HepG2 (cell line): ENCODE results near the gene NEU4. TPM values are rescaled to one million over a fixed set of nuclear protein-coding genes. Genes with fewer than 3 reads are reported as not detected.

Experiments used
- ARHGAP35 ChIP-seq: sonication (generic); formaldehyde crosslinking; IDR thresholded peaks from 2 replicates; pipeline ENCODE4 v1.9.0; 2022; ENCODE audit warnings: mild to moderate bottlenecking, inconsistent platforms, moderate library complexity, missing genetic modification reagents, borderline replicate concordance
- ARID2 ChIP-seq: sonication (generic); formaldehyde crosslinking; IDR thresholded peaks from 2 replicates; pipeline ENCODE4 v1.8.1; 2022; ENCODE audit warnings: mild to moderate bottlenecking, missing genetic modification reagents, borderline replicate concordance
- CHCHD3 ChIP-seq: sonication (generic); formaldehyde crosslinking; IDR thresholded peaks from 2 replicates; pipeline ENCODE4 v1.8.0; 2022; ENCODE audit warnings: mild to moderate bottlenecking, missing genetic modification reagents, moderate library complexity
- ELF3 ChIP-seq: IDR thresholded peaks from 2 replicates; pipeline ENCODE4 v1.6.1; 2016; ENCODE audit warnings: missing genetic modification reagents, missing compliant biosample characterization
- ERF ChIP-seq: IDR thresholded peaks from 2 replicates; pipeline ENCODE4 v1.6.1; 2018; ENCODE audit warnings: missing biosample characterization, missing genetic modification reagents
- HCFC1 ChIP-seq: fragments of 150-350 bp; IDR thresholded peaks from 2 replicates; pipeline ENCODE4 v1.6.1; 2014; ENCODE audit warnings: low read depth, low read length
- HNRNPK ChIP-seq: fragments of 200-400 bp; formaldehyde crosslinking; IDR thresholded peaks from 2 replicates; pipeline ENCODE4 v1.6.1; 2018; ENCODE audit warnings: low read length, low read depth, moderate library complexity, mild to moderate bottlenecking; ENCODE audit not compliant: poor library complexity, severe bottlenecking
- HOXD1 ChIP-seq: sonication (generic); formaldehyde crosslinking; IDR thresholded peaks from 2 replicates; pipeline ENCODE4 v1.5.0; 2020; ENCODE audit warnings: missing genetic modification reagents
- IKZF1 ChIP-seq: fragments of 450-650 bp; IDR thresholded peaks from 2 replicates; pipeline ENCODE4 v1.7.1; 2016
- NFE2 ChIP-seq: sonication (generic); formaldehyde crosslinking; IDR thresholded peaks from 2 replicates; pipeline ENCODE4 v1.4.0; 2020; ENCODE audit warnings: missing genetic modification reagents
- RBFOX2 ChIP-seq: fragments of 200-400 bp; formaldehyde crosslinking; IDR thresholded peaks from 2 replicates; pipeline ENCODE4 v1.6.1; 2017; ENCODE audit warnings: low read depth, mild to moderate bottlenecking, low read length
- RXRA ChIP-seq: sonication (generic); formaldehyde crosslinking; IDR thresholded peaks from 2 replicates; pipeline ENCODE4 v1.5.1; 2020; ENCODE audit warnings: missing genetic modification reagents
- SMC3 ChIP-seq: IDR thresholded peaks from 2 replicates; pipeline ENCODE4 v1.6.1; 2011; ENCODE audit warnings: low read length, improper control_type of control experiment
- ZBTB8A ChIP-seq: sonication (generic); formaldehyde crosslinking; IDR thresholded peaks from 2 replicates; pipeline ENCODE4 v1.4.0; 2020; ENCODE audit warnings: mild to moderate bottlenecking, low read depth, missing genetic modification reagents, borderline replicate concordance
- ZC3H4 ChIP-seq: sonication (generic); formaldehyde crosslinking; IDR thresholded peaks from 2 replicates; pipeline ENCODE4 v1.4.0; 2020; ENCODE audit warnings: missing genetic modification reagents, borderline replicate concordance
- ZFP41 ChIP-seq: sonication (generic); formaldehyde crosslinking; IDR thresholded peaks from 2 replicates; pipeline ENCODE4 v1.4.0; 2020; ENCODE audit warnings: mild to moderate bottlenecking, missing genetic modification reagents, borderline replicate concordance
- ZNF256 ChIP-seq: sonication (generic); formaldehyde crosslinking; conservative IDR thresholded peaks from 2 replicates; pipeline ENCODE4 v1.4.0; 2020; ENCODE audit warnings: missing genetic modification reagents
- ZNF33A ChIP-seq: sonication (generic); formaldehyde crosslinking; IDR thresholded peaks from 2 replicates; pipeline ENCODE4 v1.5.1; 2020; ENCODE audit warnings: missing genetic modification reagents, mild to moderate bottlenecking, moderate library complexity, borderline replicate concordance
- ZNF44 ChIP-seq: sonication (generic); formaldehyde crosslinking; IDR thresholded peaks from 2 replicates; pipeline ENCODE4 v1.5.1; 2020; ENCODE audit warnings: mild to moderate bottlenecking, missing genetic modification reagents
- ZNF598 ChIP-seq: sonication (generic); formaldehyde crosslinking; IDR thresholded peaks from 2 replicates; pipeline ENCODE4 v1.5.1; 2020; ENCODE audit warnings: mild to moderate bottlenecking, missing genetic modification reagents, borderline replicate concordance
- ZNF672 ChIP-seq: sonication (generic); formaldehyde crosslinking; IDR thresholded peaks from 2 replicates; pipeline ENCODE4 v1.8.1; 2022; ENCODE audit warnings: missing genetic modification reagents
- ZNF878 ChIP-seq: sonication (generic); formaldehyde crosslinking; IDR thresholded peaks from 2 replicates; pipeline ENCODE4 v1.8.1; 2023; ENCODE audit warnings: mild to moderate bottlenecking, missing genetic modification reagents, moderate library complexity
- ZSCAN25 ChIP-seq: sonication (generic); formaldehyde crosslinking; IDR thresholded peaks from 2 replicates; pipeline ENCODE4 v1.8.0; 2022; ENCODE audit warnings: mild to moderate bottlenecking, missing genetic modification reagents
- ZSCAN29 ChIP-seq: sonication (generic); formaldehyde crosslinking; conservative IDR thresholded peaks from 2 replicates; pipeline ENCODE4 v1.4.0; 2020; ENCODE audit warnings: mild to moderate bottlenecking, missing genetic modification reagents
- ZSCAN9 ChIP-seq: IDR thresholded peaks from 2 replicates; pipeline ENCODE4 v1.6.1; 2016; ENCODE audit warnings: borderline replicate concordance
- polyA plus RNA-seq, 8 experiments: library from polyadenylated mRNA; depleted of rRNA in 3 of 8; stranded (reverse) in 7 of 8; unstranded in 1 of 8; fragments of >200 nt; fragmentation: Illumina TruSeq in 4 of 8; extraction: Trizol in 4 of 8; gene quantifications; 2 replicates each; pipeline versions ENCODE4 v1.2.1 to v1.2.3, GENCODE V29; 2011 to 2016; ENCODE audit warnings: low read depth in 4 of 8, missing spikeins in 1 of 8, mixed read lengths in 1 of 8; ENCODE audit not compliant: insufficient read depth in 1 of 8
- total RNA-seq, 5 experiments: library from RNA; depleted of rRNA; stranded (reverse); fragments of >200 nt; fragmentation: Illumina TruSeq; extraction: Trizol; gene quantifications; 2 replicates each; pipeline ENCODE4 v1.2.3, GENCODE V29; 2016; ENCODE audit warnings: low read depth in 1 of 5
- TF ChIP-seq, protein P1 (sequence below): IDR thresholded peaks from 2 replicates; pipeline ENCODE4 v1.6.1; 2016; ENCODE audit warnings: missing compliant biosample characterization, missing genetic modification reagents, borderline replicate concordance
- TF ChIP-seq, protein P2 (sequence below): sonication (generic); formaldehyde crosslinking; IDR thresholded peaks from 2 replicates; pipeline ENCODE4 v1.8.0; 2022; ENCODE audit warnings: missing genetic modification reagents, mild to moderate bottlenecking, inconsistent platforms, borderline replicate concordance
- TF ChIP-seq, protein P3 (sequence below): sonication (generic); formaldehyde crosslinking; IDR thresholded peaks from 2 replicates; pipeline ENCODE4 v1.4.0; 2020; ENCODE audit warnings: missing genetic modification reagents

The NEU4 gene
- total and polyA plus RNA-seq, 2 of the 13 experiments (the other 11 are each of a cell fraction or from before 2014, with no cell fraction given) = 53.5 to 107 TPM

DNA sequence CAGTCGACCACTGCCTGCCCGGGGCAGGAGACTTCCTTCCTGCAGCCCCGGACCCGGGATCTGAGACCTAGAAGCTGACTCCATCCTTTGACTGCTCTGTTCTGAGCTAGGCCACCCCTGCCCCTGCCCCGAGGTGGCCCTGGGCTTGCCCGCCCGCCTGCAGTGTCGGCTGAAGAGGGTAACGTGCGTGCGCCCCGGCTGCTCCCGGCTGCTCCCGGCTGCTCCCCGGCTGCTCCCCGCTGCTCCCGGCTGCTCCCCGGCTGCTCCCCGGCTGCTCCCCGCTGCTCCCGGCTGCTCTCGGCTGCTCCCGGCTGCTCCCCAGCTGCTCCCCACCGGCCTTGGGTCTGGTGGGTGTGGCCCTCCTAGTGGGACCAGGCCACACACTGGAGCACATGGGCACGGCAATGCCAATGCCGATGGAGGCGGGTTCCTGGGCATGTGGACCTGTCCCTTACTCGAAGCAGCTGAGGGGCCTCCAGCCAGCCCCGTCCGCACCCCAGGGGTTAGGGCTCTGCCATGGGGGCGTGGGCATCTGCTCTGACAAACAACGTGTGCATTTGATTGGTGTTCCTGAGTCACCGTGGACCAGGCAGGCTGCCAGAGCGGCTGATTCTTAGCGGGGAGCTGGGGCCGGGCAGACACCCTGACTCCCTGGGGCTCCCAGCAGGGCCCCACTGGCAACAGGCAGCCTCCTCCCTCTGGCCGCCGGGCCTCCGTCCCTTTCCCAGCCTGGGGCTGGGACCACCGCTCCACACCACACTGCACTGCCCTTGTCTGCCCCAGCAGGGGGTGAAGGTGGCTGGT lies 34.4 kb upstream of the NEU4 start (continued):
- TF ChIP-seq, protein P1, sequence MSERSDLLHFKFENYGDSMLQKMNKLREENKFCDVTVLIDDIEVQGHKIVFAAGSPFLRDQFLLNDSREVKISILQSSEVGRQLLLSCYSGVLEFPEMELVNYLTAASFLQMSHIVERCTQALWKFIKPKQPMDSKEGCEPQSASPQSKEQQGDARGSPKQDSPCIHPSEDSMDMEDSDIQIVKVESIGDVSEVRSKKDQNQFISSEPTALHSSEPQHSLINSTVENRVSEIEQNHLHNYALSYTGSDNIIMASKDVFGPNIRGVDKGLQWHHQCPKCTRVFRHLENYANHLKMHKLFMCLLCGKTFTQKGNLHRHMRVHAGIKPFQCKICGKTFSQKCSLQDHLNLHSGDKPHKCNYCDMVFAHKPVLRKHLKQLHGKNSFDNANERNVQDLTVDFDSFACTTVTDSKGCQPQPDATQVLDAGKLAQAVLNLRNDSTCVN (CRISPR knock-in tag) = peak; percentile 13; the same call in 1 of the 2 replicates
- TF ChIP-seq ZNF878 (CRISPR knock-in tag) (no peak), ZC3H4 (CRISPR knock-in tag) (no peak; the same call in 1 of the 2 replicates), ZSCAN29 (CRISPR knock-in tag) (no peak; the same call in 1 of the 2 replicates), ZNF256 (peak; percentile 75), ZSCAN9 (CRISPR knock-in tag) (no peak), ELF3 (CRISPR knock-in tag) (no peak), RXRA (CRISPR knock-in tag) (0 out of 2 replicates have a peak, but pooled peaks have one; percentile 65), SMC3 (no peak), ZFP41 (CRISPR knock-in tag) (0 out of 2 replicates have a peak, but pooled peaks have one; percentile 9), ARHGAP35 (CRISPR knock-in tag) (no peak; the same call in 1 of the 2 replicates), ZNF33A (0 out of 2 replicates have a peak, but pooled peaks have one; percentile 32), ZNF672 (CRISPR knock-in tag) (no peak), ZSCAN25 (peak; percentile 42; the same call in 1 of the 2 replicates), ERF (peak; percentile 8; the same call in 1 of the 2 replicates), ARID2 (CRISPR knock-in tag) (0 out of 2 replicates have a peak, but pooled peaks have one; percentile 35), ZBTB8A (CRISPR knock-in tag) (peak; percentile 24; the same call in 1 of the 2 replicates), RBFOX2 (peak; percentile 74), HNRNPK (peak; percentile 41), HCFC1 (no peak), NFE2 (CRISPR knock-in tag) (peak; percentile 42; the same call in 1 of the 2 replicates), CHCHD3 (CRISPR knock-in tag) (peak; percentile 94; the same call in 1 of the 2 replicates), ZNF44 (CRISPR knock-in tag) (no peak; the same call in 1 of the 2 replicates), HOXD1 (CRISPR knock-in tag) (0 out of 2 replicates have a peak, but pooled peaks have one; percentile 7), IKZF1 (no peak), ZNF598 (CRISPR knock-in tag) (0 out of 2 replicates have a peak, but pooled peaks have one; percentile 24)
- TF ChIP-seq, protein P2, sequence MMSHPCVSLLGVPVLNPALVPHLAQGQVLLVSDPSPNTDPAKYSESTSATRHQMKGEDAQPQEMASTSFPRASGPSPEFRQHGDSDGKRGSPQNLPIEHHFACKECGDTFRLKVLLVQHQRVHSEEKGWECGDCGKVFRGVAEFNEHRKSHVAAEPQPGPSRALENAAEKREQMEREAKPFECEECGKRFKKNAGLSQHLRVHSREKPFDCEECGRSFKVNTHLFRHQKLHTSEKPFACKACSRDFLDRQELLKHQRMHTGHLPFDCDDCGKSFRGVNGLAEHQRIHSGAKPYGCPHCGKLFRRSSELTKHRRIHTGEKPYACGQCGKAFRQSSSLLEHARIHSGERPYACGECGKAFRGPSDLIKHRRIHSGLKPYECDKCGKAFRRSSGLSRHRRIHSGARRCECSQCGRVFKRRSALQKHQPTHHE (CRISPR knock-in tag) = peak; percentile 93
- TF ChIP-seq, protein P3, sequence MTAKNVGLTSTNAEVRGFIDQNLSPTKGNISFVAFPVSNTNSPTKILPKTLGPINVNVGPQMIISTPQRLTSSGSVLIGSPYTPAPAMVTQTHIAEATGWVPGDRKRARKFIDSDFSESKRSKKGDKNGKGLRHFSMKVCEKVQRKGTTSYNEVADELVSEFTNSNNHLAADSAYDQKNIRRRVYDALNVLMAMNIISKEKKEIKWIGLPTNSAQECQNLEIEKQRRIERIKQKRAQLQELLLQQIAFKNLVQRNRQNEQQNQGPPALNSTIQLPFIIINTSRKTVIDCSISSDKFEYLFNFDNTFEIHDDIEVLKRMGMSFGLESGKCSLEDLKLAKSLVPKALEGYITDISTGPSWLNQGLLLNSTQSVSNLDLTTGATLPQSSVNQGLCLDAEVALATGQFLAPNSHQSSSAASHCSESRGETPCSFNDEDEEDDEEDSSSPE (CRISPR knock-in tag) = no peak
